Activated CD8-positive, alpha-beta memory T cell treated with anti-CD3 and anti-CD28 coated beads for 1 hour (primary cell): ENCODE data around the gene ANKS1B.
"Not testable (repeated sequence)": the region's sequence is repeated elsewhere in the genome, so short reads cannot be mapped to it uniquely, and the experiment has no call there.

ENCODE experiments used
- DNase-seq, 2 donors: peaks; one replicate each; pipeline ENCODE4 v3.0.0-alpha.2; 2020; ENCODE audit warnings: low read depth in 1 of 2; ENCODE audit errors: extremely low read depth in 1 of 2

ANKS1B gene

DNA sequence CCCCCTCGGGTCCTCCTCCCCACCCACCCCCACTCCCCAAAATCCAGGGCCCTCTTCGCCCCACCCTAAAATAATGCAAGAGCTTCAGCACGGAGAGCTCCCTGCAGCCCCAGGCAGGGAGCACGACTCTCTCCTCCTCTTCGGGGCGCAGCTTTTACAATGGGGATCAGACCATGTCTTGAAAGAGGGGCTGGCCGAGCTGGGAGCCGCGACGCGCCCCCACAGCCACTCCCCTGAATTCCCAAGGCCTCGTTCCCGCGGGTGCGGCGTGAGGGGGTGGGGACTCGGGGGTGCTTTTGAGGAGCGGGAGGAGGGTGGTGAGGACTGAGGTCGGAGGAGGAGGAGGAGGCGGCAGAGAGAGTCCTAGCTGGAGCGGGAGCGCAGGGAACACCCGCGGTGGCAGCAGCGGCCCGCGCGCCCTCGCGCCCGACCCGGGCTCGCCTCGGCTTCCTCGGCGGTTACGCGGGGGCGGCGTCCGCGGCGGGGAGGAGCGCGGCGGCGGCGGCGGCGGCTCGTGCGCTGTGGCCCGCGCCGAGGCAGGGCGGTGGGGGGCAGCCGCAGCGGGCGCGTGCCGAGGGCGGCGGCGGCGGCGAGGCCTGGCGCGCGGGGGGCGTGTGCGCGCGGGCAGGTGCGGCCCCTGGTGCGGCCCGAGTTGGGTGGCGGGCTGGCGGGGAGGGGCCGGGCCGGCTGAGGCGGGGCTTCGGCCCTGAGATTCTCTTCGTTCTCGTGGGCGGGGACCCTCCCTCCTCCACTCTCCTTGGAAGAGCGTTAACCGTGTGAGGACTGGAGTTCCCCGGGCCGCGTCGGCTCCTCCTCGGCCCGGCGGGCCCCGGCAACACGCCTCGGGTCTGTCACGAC is at the start of gene ANKS1B:
ANKS1B (minus strand) TSS at position 666 of the 858 bp plus-strand sequence. CDS start 699 bp downstream, outside the sequence.
- DNase-seq = no peak

DNA sequence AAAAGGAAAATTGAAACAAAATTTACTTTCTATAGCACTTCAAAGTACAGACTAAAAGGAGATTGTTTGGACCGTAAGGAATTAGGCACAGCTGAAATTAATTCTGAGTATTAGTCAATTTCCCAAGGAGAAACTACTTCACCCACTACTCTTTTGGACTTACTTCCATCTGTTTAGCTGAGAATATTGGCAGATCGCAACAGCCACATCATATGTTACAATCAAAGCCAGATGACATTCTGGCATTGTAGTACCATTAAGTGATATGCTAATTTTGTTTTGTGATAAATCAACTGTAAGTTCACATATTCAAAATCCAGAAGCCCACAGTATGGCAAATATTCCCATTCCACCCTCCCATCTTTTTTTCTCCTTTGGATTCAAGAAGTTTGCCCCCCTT is 47.1 kb upstream of the ANKS1B start:
- DNase-seq = no peak

DNA sequence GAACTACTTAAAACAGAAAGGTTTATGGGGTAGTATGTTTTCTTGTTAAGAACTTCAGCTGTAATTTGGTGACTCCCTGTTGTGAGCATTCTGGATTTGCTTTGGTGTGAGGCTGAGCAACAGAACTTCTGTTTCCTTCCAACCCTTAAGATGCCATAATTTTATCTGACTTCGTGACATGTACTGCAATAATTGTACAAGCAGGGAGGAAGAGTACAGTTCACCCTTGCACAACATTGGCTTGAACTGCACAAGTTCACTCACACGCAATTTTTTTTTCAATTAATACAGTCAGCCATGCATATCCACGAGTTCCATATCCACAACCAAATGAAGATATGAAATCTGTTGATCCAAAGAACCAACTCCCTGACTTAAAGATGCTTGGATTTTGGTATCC is 42.9 kb upstream of the ANKS1B start:
- no peak for DNase-seq

DNA sequence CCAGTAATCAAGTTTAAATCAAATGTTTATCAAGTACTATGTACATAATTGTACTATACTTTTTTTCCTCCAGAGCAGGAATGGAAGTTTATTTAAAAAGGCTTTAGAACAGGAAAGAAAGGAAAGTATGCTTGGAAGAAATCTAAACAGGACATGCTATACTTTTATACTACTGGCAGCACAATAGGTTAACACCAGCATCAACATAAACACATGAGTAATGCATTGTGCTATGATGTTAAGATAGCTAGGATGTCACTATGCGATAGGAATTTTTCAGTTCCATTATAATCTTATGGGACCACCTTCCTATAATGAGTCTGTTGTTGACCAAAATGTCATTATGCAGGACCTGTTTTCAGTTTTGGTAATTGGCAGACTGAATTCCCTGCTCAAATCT is 41.5 kb upstream of the ANKS1B start:
- DNase-seq = no peak

DNA sequence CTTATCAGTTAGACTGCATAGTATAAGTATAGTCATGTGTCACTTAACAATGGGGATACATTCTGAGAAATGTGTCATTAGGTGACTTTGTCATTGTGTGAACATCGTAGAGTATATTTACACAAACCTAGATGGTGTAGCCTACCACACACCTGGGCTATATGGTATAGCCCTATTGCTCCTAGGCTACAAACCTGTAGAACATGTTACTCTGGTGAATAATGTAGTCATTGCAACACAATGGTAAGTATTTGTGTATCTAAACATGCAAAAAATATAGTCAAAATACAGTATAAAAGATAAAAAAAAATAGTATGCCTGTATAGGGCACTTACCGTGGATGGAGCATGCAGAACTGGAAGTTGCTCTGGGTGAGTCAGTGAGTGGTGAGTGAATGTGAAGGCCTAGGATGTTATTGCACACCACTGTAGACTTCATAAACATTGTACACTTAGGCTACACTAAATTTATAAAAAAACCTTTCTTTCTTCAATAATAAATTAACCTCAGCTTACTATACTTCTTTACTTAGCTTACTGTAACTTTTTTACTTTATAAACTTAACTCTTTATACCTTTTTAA is 40.3 kb upstream of the ANKS1B start:
- no peak for DNase-seq

DNA sequence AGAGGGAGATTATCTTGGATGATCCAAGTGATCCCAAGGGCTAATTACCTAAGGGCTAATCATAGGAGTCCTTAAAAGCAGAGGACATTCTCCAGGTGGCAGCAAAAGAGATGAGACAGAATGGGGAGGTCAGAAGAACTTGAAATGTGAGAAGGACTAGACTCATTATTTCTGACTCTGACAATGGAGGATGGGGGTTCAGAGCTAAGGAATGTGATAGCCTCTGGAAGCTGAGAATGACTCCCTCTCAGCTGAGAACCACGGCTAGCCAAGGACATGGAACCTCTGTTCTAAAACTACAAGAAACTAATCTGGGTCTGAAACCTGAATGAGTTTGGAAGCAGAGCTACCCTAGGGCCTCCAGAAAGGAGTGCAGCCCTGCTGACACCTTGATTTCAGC is 35.6 kb upstream of the ANKS1B start:
- DNase-seq = no peak

DNA sequence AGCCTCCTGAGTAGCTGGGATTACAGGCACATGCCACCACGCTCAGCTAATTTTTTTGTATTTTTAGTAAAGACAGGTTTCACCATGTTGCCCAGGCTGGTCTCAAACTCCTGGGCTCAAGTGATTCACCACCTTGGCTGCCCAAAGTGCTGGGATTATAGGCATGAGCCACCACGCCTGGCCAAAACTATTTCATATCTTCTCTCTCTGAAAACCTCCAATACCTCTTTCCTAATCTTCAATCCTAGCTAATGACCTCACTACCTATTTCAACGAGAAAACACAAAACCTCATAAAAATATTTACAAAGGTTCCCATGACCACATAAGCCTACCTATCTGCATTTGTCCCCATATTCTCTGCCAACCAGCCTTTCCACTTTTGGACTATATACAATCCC is 32.3 kb upstream of the ANKS1B start:
- DNase-seq = no peak

DNA sequence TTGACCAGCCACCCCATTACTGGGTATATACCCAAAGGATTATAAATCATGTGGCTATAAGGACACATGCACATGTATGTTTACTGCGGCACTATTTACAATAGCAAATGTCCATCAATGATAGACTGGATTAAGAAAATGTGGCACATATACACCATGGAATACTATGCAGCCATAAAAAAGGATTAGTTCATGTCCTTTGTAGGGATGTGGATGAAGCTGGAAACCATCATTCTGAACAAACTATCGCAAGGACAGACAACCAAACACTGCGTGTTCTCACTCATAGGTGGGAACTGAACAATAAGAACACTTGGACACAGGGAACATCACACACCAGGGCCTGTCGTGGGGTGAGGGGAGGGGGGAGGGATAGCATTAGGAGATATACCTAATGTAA is 31.6 kb upstream of the ANKS1B start:
- not testable (repeated sequence) for DNase-seq

DNA sequence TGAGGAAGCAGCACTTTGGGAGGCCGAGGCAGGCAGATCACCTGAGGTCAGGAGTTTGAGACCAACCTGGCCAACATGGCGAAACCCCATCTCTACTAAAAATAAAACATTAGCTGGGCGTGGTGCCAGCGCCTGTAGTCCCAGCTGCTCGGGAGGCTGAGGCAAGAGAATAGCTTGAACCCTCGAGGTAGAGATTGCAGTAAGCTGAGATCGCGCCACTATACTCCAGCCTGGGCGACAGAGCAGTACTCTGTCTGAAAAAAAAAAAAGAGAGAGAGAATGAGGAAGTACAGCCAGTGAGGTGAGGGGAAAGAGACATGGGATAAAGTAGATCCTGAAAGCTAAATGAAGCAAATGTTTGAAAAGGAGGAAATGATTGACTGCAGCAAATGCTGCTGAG is 21.1 kb upstream of the ANKS1B start:
- not testable (repeated sequence) for DNase-seq

DNA sequence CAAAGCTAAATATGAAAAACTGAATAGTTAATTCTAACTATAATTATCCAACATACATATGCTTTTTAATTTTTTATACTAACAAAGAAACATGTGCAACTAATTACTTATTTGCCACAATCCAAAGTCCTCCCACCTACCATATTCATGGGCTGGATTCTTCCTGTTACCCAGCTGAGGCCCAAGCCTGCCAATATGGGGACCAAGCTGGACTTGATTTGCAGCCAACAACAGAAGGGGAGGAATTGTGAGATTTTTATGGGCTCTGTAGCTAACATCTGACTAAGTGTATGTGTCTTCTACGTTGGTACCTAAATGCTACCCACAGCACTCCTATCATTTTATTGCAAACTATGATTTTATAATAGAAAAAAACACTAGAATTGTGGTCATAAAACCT is 13.1 kb upstream of the ANKS1B start:
- no peak for DNase-seq

DNA sequence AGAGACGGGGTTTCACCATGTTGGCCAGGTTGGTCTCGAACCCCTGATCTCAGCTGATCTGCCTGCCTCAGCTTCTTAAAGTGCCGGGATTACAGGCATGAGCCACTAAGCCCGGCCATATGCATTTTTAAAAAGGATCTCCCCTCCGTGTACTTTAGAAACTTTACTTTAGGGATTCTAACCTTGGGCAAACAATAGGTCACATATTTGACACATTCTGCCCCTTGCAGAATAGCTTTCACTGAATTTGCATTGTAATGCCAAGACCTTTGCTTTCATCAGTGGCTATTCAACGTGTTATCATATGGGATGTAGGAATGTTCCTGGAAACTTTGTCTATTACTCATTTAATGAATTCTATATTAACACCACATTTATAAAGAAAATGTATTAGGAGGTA is 11.4 kb upstream of the ANKS1B start:
- no peak for DNase-seq

DNA sequence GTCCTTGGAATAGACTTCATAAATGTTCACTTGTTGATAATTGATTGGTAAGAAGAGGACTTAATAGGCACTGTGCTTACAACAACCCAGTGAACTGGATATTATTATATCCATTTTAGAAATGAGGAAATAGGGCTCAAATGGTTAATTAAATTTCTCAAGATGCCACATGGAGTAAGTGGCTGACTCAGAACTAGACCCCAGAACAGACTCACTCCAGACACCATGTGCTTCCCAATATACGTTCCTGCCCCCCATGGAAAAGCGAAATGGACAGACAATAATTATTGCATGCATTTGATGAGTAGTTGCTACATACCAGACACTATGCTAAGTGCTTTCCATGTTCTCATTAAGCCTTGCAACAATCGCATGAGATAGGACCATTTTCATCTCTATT is 895 bp upstream of the ANKS1B start:
- no peak for DNase-seq

DNA sequence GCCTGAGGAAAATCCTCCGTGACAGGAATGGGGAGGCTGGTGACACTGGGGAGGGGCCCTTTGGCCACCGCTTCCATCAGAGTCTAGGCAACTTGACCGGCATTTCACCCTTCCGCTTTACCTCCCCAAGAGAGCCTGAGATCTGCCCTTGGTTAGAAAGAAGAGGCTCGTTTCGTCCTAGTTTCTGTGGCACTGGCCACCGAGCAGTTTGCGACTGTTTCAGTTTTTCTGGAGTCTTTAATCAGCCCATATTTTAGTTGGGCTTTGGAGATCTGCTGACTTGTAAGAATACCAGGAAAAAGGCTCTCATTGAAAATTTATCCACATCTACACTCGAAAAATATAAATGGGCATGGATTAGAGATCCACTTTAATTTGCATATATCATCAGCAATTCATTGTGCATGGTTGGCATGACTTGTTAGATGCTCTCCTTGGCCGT is 414 bp upstream of the ANKS1B start:
- no peak for DNase-seq

DNA sequence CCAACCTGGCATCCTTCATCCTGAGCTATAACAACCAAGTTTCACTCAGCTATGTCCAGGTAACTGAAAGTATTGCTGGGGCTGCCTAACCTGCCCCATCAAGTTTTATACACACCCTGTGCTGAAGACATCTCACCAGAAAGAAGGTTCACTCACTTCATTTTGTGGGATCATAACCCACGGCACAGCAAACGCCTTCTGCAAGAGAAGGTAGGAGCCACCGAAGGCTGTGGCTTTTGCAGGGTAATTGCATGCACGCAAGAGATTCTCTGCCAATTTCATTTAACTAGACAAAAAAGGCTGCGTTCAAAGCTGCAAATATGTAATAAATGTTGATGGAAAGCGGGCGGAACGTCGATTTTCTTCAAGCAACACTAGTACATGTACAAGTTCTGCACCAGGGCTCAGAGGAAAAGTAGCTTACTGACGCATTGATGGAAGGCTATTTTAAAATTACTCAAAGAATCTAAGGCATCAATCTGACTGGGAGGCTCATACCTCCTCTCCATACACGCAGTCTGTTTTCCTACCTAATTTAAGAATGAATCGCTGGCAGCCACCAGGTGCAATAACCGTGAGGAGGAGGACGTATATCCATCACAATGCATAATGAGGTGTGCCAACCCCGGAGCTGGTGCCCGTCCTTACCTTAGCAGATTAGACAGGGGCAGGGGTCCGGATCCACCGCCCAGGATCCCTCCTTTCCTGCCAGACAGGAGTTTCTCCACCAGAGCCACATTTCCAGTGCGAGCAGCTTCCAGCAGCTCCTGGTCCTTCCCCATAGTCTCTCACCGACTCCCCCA is 1.1 kb downstream of the ANKS1B start:
- DNase-seq = no peak

DNA sequence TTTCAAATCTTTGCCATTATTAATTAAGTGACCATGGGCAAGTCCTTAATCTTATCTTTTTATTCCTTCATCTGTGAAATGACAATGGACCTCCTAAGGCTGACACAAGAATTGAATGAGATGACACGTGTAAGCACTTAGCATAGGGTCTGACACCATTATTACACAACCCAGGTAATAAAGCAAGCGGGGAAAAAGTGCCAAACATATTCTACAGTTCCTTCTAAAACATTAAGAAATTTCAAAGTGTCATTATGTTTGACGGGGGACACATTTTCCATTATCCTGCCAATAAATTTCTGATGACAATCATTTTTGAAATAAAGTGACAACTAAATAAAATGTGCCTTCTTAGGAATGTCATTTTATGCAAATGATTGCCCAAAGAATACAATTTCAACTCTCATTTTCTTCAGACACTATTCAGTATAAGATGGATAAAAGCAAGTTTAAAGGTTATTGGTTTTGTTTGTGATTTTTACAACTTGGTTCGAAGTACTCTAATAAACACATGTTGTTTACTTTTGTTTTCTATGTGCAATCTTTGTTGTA is 3.0 kb downstream of the ANKS1B start:
- no peak for DNase-seq

DNA sequence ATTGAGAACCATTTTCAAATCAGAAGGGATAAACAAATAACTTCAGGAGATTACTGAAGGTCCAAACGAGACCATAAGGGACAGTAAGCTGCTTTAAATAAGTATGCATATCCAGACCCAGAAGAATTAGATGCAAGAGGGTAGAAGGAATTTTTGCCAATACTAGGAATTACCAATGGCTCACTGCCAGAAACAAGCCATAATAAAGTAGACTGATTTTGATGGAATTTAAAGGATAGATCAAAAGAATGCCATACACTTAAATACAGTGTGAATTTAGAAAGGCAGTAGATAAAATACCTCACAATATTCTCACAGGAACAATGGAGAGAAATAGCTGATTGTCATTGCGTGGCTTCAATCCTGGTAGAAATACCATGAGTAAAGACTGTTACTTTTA is 5.3 kb downstream of the ANKS1B start:
- DNase-seq = no peak

DNA sequence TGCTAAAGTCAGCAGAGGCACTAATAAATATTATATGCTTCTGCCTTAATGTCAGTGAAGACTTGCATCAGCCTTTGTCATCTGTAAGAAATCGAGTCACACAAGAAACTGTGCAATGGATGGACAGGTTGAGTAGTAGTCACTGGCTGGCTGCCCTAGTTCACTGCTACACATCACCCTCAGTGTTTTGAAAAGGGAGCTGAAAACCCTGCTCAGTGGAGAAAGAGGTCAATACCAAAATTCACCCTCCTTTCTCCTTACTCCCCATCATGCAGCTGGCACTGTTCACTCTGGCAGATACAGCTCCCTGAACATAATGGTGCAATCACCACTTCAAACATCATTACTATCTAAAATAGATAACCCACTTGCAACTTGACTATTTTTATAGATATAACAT is 6.6 kb downstream of the ANKS1B start:
- DNase-seq = no peak

DNA sequence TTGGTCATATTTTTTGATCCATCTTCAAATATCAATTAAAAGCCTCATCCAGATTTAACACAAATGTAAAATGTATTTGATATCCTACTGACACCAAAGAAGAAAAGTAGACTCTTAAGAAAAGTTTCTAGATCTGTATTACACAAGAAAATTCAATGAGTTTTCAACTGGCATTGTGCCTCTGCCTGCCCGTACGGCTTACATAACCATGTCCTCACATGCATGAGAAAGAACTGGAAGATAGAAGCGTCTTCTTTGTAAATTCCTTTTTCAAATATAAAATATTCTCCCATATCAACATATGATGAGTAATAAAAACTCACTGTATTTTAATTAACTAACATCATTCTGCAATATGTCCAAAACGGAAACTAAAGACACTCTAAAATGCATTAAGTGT is 7.2 kb downstream of the ANKS1B start:
- no peak for DNase-seq

DNA sequence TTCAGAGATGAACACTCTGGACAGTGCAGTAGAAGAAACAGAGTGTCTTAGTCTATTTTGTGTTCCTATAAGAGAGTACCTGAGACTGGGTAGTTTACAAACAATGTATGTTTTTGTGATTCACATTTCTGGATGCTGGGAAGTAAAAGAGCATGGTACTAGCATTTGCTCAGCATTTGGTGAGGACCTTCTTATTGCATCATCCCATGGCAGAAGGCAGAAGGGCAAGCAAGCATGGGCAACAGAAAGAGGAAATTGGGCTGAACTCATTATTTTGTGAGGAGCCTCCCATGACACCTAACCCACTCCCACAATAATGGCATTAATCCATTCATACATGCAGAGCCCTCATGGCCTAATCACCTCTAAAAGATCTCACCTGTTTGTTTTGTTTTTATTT is 8.0 kb downstream of the ANKS1B start:
- no peak for DNase-seq

DNA sequence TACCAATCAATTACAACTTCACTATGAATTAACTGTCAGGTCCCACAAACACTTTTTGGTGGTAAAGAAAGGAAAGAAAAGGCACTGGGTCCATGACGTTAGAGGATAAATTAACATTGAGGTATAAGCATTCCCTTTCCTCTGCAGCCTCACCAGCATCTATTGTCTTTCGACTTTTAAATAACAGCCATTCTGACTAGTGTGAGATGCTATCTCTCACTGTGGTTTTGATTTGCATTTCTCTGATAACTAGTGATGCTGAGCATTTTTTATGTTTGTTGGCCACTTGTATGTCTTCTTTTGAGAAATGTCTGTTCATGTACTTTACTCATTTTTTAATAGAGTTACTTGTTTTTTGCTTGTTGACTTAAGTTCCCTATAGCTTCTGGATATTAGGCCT is 9.4 kb downstream of the ANKS1B start:
- no peak for DNase-seq

DNA sequence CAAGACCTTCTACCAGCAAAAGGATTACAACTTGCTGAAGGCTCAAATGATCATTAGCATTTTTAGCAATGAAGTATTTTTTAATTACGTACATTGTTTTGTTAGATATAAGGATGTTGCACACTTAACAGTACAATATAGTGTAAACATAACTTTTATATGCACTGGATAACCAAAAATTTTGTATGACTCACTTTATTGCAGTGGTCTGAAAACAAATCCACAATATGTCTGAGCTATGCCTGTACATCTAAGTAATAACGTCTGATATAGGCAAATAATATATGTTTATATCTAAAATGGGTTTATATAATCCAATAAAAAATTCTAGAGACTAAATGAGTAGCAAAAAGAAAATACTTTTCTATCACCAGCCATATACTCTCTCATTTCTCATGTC is 10.6 kb downstream of the ANKS1B start:
- no peak for DNase-seq
